GM19372 (cell line): Measurements from ENCODE around the gene TDP1.

Experiments
- ATAC-seq: cut with Tn5 transposase; IDR thresholded peaks from one replicate; pipeline ENCODE4 v1.9.1; 2021; ENCODE audit warnings: mild to moderate bottlenecking, low read depth, moderate library complexity; ENCODE audit not compliant: unreplicated experiment

The TDP1 gene

GRCh38 chr14:89955745-89956660 lies at the start of gene TDP1:
Gene TDP1 (plus strand): TSS chr14:89955927. CDS start chr14:89963115, 7,188 bp downstream.
- peak; percentile 61 for ATAC-seq

- no peak for ATAC-seq
Measured at GRCh38 chr14:89906000-89906399, 49.7 kb upstream of the TDP1 start.

GRCh38 chr14:89907655-89908054 lies 48.1 kb upstream of the TDP1 start:
- ATAC-seq, result no peak

- no peak for ATAC-seq
Measured at GRCh38 chr14:89908712-89909450, 46.8 kb upstream of the TDP1 start.

- no peak for ATAC-seq
Measured at GRCh38 chr14:89909586-89909985, 46.1 kb upstream of the TDP1 start.

GRCh38 chr14:89910691-89911009 lies 45.1 kb upstream of the TDP1 start:
- ATAC-seq, result no peak

- ATAC-seq, result no peak
Measured at GRCh38 chr14:89911010-89911919, 44.5 kb upstream of the TDP1 start.

- no peak for ATAC-seq
Measured at GRCh38 chr14:89912221-89912620, 43.5 kb upstream of the TDP1 start.

GRCh38 chr14:89912667-89913211 lies 43.0 kb upstream of the TDP1 start:
- no peak for ATAC-seq

GRCh38 chr14:89915114-89915878 lies 40.4 kb upstream of the TDP1 start:
- peak; percentile 61 for ATAC-seq

GRCh38 chr14:89918721-89919120 lies 37.0 kb upstream of the TDP1 start:
- ATAC-seq, result no peak

- ATAC-seq, result no peak
Measured at GRCh38 chr14:89920056-89920455, 35.7 kb upstream of the TDP1 start.

GRCh38 chr14:89921346-89921745 lies 34.4 kb upstream of the TDP1 start:
- ATAC-seq, result no peak

GRCh38 chr14:89922031-89922907 lies 33.5 kb upstream of the TDP1 start:
- no peak for ATAC-seq

GRCh38 chr14:89924268-89924667 lies 31.5 kb upstream of the TDP1 start:
- ATAC-seq, result no peak

GRCh38 chr14:89926694-89927093 lies 29.0 kb upstream of the TDP1 start:
- ATAC-seq, result no peak

- ATAC-seq, result no peak
Measured at GRCh38 chr14:89927186-89927865, 28.4 kb upstream of the TDP1 start.

GRCh38 chr14:89933002-89933401 lies 22.7 kb upstream of the TDP1 start:
- no peak for ATAC-seq
